Measurements from ENCODE around the gene NUDT15. TPM values are rescaled to one million over a fixed set of nuclear protein-coding genes. Genes with fewer than 3 reads are reported as not detected.

Gene NUDT15
- total RNA-seq, 2 experiments from 2014 or later: 14.4 to 16.2 TPM

DNA sequence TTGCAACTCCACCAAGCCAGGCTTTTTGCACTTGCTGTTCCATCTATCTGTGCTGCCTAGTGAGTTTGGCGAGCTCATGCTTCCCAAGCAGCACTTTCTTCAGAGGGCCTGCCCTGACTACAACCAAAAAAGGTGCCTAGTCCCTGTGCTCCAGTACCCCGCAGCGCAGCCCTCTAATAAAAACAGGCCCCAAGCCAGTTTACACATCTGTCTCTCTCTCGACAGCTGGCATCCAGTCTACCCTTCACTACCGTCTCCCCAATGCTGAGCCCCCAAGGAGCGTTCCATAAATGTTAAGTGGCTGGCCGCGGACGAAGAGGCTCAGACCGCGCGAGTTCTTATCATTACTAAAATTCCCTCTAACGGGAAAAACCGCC, 56.9 kb downstream of the NUDT15 start:
- H3K4me1 Mint-ChIP-seq (ENCODE audit: low read depth): peaks cover 59% of the 10 kb centered on the region
- intact Hi-C loops (cut with DNase I, micrococcal nuclease): loop anchor here in 1 of 2 experiments (2.0 to 10.0 kb wide), 3 partner anchors 208 to 880 kb away; partner anchors contain the start of genes FNDC3A and RB1
- CTCF ChIA-PET: interaction anchor here (0.7 to 2.4 kb wide), 30 partner anchors 9 to 1697 kb away, joined by 3 to 48 read pairs (median 4); partner anchors contain the start of genes ITM2B, NUDT15, RB1 and RCBTB2

DNA sequence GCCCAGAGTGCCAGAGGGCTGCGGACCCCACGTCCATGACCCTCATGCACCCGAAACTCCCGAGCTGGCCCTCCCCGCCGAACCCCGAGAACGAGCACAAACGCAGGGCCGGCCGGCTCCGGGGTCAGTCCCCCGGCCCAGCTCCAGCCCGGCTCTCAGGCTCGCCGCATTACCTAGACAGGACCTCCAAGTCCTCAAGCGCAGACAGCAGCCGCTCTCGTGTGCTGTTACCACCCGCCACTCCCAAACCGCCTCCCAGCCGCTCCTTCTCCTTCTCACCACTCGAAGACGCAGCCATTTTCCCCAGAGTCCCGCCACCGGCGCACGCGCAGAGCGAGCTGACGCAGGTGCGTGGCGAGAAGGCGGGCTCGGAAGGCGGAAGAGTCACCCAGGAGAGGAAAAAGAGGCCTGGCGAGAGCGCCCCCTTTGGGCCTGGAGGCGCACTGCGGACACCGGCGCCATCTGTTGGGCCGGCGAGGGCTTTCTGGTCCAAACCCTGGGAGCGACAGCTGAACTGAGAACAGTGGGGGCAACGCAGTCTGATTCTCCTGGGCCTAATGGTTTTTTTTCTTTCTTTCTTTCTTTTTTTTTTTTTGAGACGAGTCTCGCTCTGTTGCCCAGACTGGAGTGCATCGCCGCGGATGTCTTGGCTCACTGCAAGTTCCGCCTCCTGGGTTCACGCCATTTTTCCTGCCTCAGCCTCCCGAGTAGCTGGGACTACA, 57.4 kb downstream of the NUDT15 start, which contains the start of gene MED4:
TSS of gene MED4 (minus strand) at position 324 of the 722 bp plus-strand sequence. CDS start at position 298, 26 bp downstream.
- peaks cover 53% of the 10 kb centered on the region for H3K4me1 Mint-ChIP-seq (ENCODE audit: low read depth)

More for the DNA sequence above, 56.9 kb downstream of the NUDT15 start:
- POLR2A ChIA-PET: interaction anchor here (1.0 to 2.4 kb wide), 19 partner anchors 15 to 468 kb away, joined by 3 to 40 read pairs (median 4); partner anchors contain the start of genes ITM2B, LPAR6, NUDT15 and RB1
- H3K27me3 ChIP-seq (ENCODE audit: control insufficient read depth in 1 of 2, insufficient read depth in 2 of 2, low read length in 2 of 2): no peaks in the 10 kb centered on the region
- ATAC-seq (ENCODE audit: poor library complexity) (no peak), DNase-seq (no peak)
- peaks cover 0 to 5% of the 10 kb centered on the region in 2 experiments for H3K9me3 ChIP-seq (ENCODE audit: control insufficient read depth in 1 of 2, insufficient read depth in 1 of 2, low read length in 2 of 2)
- H3K4me1 ChIP-seq (ENCODE audit: insufficient read depth, low read length): peaks cover 23% of the 10 kb centered on the region
- H3K9me3 Mint-ChIP-seq: no peaks in the 10 kb centered on the region
- peaks cover 8% of the 10 kb centered on the region for H3K36me3 ChIP-seq (ENCODE audit: insufficient read depth, low read length)
- H3K27ac ChIP-seq (ENCODE audit: low read depth in 1 of 2, low read length in 2 of 2): peak overlapping the region; percentile 84 to 89
- no peaks in the 10 kb centered on the region for H3K27me3 Mint-ChIP-seq
- peak overlapping the region; percentile 100 for H3K4me3 Mint-ChIP-seq
- H3K4me3 ChIP-seq (ENCODE audit: low read length): peak overlapping the region; percentile 85
- H3K27ac Mint-ChIP-seq: peak overlapping the region; percentile 95
- H3K36me3 Mint-ChIP-seq (ENCODE audit: low read depth): peaks cover 33% of the 10 kb centered on the region
- TF ChIP-seq, protein P1, sequence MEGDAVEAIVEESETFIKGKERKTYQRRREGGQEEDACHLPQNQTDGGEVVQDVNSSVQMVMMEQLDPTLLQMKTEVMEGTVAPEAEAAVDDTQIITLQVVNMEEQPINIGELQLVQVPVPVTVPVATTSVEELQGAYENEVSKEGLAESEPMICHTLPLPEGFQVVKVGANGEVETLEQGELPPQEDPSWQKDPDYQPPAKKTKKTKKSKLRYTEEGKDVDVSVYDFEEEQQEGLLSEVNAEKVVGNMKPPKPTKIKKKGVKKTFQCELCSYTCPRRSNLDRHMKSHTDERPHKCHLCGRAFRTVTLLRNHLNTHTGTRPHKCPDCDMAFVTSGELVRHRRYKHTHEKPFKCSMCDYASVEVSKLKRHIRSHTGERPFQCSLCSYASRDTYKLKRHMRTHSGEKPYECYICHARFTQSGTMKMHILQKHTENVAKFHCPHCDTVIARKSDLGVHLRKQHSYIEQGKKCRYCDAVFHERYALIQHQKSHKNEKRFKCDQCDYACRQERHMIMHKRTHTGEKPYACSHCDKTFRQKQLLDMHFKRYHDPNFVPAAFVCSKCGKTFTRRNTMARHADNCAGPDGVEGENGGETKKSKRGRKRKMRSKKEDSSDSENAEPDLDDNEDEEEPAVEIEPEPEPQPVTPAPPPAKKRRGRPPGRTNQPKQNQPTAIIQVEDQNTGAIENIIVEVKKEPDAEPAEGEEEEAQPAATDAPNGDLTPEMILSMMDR (IDR thresholded peaks at IDR 0.05): no peak

DNA sequence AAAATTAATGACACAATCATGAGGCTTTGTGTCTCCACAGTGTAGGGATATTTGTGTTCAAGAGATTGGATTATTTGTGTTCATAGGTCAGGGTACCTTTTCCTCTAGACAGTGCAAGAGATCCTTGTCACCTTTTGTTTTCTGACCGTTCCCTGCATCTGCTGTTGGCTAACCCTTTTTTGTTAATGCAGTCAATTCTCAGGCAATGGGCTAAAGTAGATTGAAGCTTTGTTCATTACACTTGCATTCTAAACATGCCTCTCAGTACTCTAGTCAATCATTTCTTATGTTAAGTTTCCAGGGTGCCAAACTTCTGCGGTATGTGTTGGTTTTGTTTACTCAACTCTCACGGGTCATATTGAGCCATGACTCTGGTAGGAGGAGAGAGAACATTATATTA, 59.1 kb downstream of the NUDT15 start:
- ChIA-PET CTCF (interaction anchor here (2.0 kb wide), 1 partner anchor 59 kb away, joined by 10 read pairs; the partner anchor contains the start of gene NUDT15), POLR2A (no interaction called here)
- intact Hi-C loops (cut with DNase I, micrococcal nuclease): loop anchor here in 1 of 2 experiments (10.0 kb wide), 2 partner anchors 668 to 878 kb away; partner anchors contain the start of gene FNDC3A
- peak overlapping the region; percentile 100 for H3K4me3 Mint-ChIP-seq
- ATAC-seq (ENCODE audit: poor library complexity): no peak
- peaks cover 23% of the 10 kb centered on the region for H3K4me1 ChIP-seq (ENCODE audit: insufficient read depth, low read length)
- no peaks in the 10 kb centered on the region for H3K9me3 Mint-ChIP-seq
- H3K4me1 Mint-ChIP-seq (ENCODE audit: low read depth): peaks cover 38% of the 10 kb centered on the region
- H3K27me3 Mint-ChIP-seq: peaks cover 8% of the 10 kb centered on the region
- no peak overlapping the region for H3K4me3 ChIP-seq (ENCODE audit: low read length)
- peaks cover 4% of the 10 kb centered on the region for H3K36me3 ChIP-seq (ENCODE audit: insufficient read depth, low read length)
- H3K27me3 ChIP-seq (ENCODE audit: control insufficient read depth in 1 of 2, insufficient read depth in 2 of 2, low read length in 2 of 2): no peaks in the 10 kb centered on the region
- no peak overlapping the region for H3K27ac Mint-ChIP-seq
- peaks cover 23% of the 10 kb centered on the region for H3K36me3 Mint-ChIP-seq (ENCODE audit: low read depth)
- DNase-seq: no peak
- TF ChIP-seq, protein P1 (IDR thresholded peaks at IDR 0.05): no peak
- H3K27ac ChIP-seq (ENCODE audit: low read depth in 1 of 2, low read length in 2 of 2): no peak overlapping the region
- peaks cover 0 to 5% of the 10 kb centered on the region in 2 experiments for H3K9me3 ChIP-seq (ENCODE audit: control insufficient read depth in 1 of 2, insufficient read depth in 1 of 2, low read length in 2 of 2)

More for the DNA sequence above, 57.4 kb downstream of the NUDT15 start, which contains the start of gene MED4:
- peak within 1 kb of the TSS; percentile 100 for H3K4me3 Mint-ChIP-seq
- ATAC-seq (ENCODE audit: poor library complexity) (peak; percentile 98), DNase-seq (peak; percentile 95 to 99 (median 97))
- H3K9me3 ChIP-seq (ENCODE audit: control insufficient read depth in 1 of 2, insufficient read depth in 1 of 2, low read length in 2 of 2): peaks cover 0 to 5% of the 10 kb centered on the region in 2 experiments
- H3K9me3 Mint-ChIP-seq: no peaks in the 10 kb centered on the region
- TF ChIP-seq, protein P1 (IDR thresholded peaks at IDR 0.05): peak; percentile 99
- H3K27ac ChIP-seq (ENCODE audit: low read depth in 1 of 2, low read length in 2 of 2): peak within 1 kb of the TSS; percentile 84 to 89
- intact Hi-C loops (cut with DNase I, micrococcal nuclease): loop anchor here (1.0 to 10.0 kb wide), 5 partner anchors 57 to 880 kb away; partner anchors contain the start of genes FNDC3A (in 1 of the 2), ITM2B (in 1 of the 2) and RB1 (in 1 of the 2)
- peak within 1 kb of the TSS; percentile 85 for H3K4me3 ChIP-seq (ENCODE audit: low read length)
- ChIA-PET POLR2A (interaction anchor here (0.9 to 2.4 kb wide), 19 partner anchors 16 to 467 kb away, joined by 3 to 40 read pairs (median 4); partner anchors contain the start of genes ITM2B, LPAR6, NUDT15 and RB1), CTCF (interaction anchor here (0.7 to 2.4 kb wide), 35 partner anchors 9 to 1696 kb away, joined by 3 to 48 read pairs (median 4); partner anchors contain the start of genes ITM2B, NUDT15, RB1 and RCBTB2)
- peaks cover 23% of the 10 kb centered on the region for H3K4me1 ChIP-seq (ENCODE audit: insufficient read depth, low read length)
- H3K27me3 ChIP-seq (ENCODE audit: control insufficient read depth in 1 of 2, insufficient read depth in 2 of 2, low read length in 2 of 2): no peaks in the 10 kb centered on the region
- no peaks in the 10 kb centered on the region for H3K27me3 Mint-ChIP-seq
- H3K36me3 ChIP-seq (ENCODE audit: insufficient read depth, low read length): peaks cover 4% of the 10 kb centered on the region
- H3K27ac Mint-ChIP-seq: peak within 1 kb of the TSS; percentile 95
- peaks cover 28% of the 10 kb centered on the region for H3K36me3 Mint-ChIP-seq (ENCODE audit: low read depth)

All from CD4-positive, alpha-beta T cell (primary cell).